Measurements from ENCODE around the gene IL21R.

The IL21R gene

DNA sequence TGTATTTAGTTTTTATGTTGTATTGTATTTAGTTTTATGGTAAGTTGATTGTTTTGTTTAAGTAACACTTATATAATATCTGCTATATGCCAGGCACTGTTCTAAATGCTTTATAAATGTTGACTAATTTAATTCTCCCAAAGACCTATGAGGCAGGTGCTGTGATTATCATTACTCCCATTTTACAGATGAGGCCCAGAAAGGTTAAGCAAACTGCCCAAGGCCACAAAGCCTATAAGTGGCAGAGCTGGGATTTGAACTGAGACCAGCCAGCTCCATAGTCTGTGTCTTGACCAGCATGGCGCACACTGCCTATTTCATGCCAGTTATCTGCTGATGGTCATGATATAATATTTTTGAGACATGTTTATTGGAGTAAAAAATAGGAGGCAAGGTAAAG lies 24.0 kb downstream of the IL21R start:
- Histone ChIP-seq H3K27me3 (replicated peaks) (no peaks in the 10 kb centered on the region), H3K4me3 (ENCODE audit: low read depth, low read length) (no peak overlapping the region), H3K27ac (no peak overlapping the region), H3K36me3 (replicated peaks) (no peaks in the 10 kb centered on the region)
- in situ Hi-C loops (cut with HindIII; ENCODE audit: low pct_ligation_motif_present, low sequenced_read_pairs), result no loop called here
- DNase-seq, result no peak
- TF ChIP-seq, protein P1, sequence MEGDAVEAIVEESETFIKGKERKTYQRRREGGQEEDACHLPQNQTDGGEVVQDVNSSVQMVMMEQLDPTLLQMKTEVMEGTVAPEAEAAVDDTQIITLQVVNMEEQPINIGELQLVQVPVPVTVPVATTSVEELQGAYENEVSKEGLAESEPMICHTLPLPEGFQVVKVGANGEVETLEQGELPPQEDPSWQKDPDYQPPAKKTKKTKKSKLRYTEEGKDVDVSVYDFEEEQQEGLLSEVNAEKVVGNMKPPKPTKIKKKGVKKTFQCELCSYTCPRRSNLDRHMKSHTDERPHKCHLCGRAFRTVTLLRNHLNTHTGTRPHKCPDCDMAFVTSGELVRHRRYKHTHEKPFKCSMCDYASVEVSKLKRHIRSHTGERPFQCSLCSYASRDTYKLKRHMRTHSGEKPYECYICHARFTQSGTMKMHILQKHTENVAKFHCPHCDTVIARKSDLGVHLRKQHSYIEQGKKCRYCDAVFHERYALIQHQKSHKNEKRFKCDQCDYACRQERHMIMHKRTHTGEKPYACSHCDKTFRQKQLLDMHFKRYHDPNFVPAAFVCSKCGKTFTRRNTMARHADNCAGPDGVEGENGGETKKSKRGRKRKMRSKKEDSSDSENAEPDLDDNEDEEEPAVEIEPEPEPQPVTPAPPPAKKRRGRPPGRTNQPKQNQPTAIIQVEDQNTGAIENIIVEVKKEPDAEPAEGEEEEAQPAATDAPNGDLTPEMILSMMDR (IDR thresholded peaks at IDR 0.05; ENCODE audit: low read depth, low read length, missing control alignments), result no peak

DNA sequence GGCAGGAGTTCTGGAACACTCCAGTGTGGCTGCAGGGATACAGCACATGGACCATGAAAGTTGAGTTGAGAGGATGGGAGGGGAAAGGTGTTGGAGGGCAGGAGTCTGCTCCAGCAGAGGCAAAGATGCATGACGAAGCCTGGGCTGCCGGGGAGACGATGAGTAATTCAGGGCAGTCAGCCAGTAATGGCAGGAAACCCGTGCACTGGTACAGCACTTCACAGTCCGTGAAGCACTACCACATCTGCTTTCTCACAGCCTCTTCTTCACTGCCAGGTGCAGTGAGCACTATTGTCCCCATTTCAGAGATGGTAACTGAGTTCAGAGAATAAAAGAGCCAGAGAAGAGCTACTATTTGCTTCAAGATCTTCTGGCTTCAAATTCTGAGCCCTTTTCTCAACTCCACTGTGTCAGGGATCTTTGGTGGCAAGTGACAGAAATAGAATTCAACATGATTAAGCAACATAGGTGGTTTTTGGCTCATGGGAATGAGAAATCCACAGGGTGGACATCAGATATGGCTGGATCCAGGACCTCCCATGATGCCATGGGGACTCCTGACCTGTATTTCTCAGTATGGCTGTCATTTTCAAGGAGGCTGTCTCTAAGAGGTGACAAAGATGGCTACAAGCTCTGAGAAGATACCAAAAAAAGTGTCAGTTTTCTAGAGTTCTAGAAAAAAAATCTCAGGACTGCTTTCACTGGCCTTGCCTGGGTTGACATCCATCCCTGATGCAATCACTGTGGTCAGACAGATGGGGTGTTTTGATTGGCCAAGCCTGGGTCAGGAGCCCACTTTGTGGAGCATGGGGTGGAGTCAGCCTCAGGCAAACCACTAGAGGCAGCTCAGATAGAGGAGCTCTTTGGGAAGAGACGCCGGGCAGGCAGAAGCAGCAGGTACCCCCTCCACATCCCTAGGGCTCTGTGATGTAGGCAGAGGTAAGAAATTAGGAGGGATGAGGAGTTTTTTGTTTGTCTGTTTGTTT lies 24.7 kb downstream of the IL21R start:
- DNase-seq, result peak; percentile 92
- TF ChIP-seq, protein P1 (IDR thresholded peaks at IDR 0.05; ENCODE audit: low read depth, low read length, missing control alignments), result peak; percentile 57
- H3K27me3 ChIP-seq (replicated peaks), result no peaks in the 10 kb centered on the region
- H3K36me3 ChIP-seq (replicated peaks), result no peaks in the 10 kb centered on the region
- peak overlapping the region; percentile 58 for H3K27ac ChIP-seq
- in situ Hi-C loops (cut with HindIII; ENCODE audit: low pct_ligation_motif_present, low sequenced_read_pairs), result no loop called here
- peak overlapping the region; percentile 29 for H3K4me3 ChIP-seq (ENCODE audit: low read depth, low read length)

DNA sequence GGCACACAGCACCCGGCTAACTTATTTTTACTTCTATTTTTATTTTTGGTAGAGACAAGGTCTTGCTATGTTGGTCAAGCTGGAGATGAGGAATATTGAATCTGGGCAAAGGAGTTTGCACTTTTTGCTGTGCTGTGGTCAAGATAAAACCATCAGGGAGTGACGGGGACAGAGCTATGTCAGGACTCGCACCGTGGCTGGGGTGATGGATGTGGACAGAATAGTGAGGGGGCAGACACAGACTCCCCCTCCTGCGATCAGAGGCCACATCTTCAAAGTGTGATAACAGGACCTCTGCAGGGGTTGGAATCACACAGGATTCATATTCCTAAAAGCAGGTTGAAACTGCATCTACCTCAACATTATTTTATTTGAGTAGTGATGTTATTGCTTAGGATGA lies 25.6 kb downstream of the IL21R start:
- H3K36me3 ChIP-seq (replicated peaks), result no peaks in the 10 kb centered on the region
- H3K27me3 ChIP-seq (replicated peaks), result no peaks in the 10 kb centered on the region
- TF ChIP-seq, protein P1 (IDR thresholded peaks at IDR 0.05; ENCODE audit: low read depth, low read length, missing control alignments), result no peak
- H3K27ac ChIP-seq, result no peak overlapping the region
- DNase-seq, result no peak
- H3K4me3 ChIP-seq (ENCODE audit: low read depth, low read length), result peak overlapping the region; percentile 29
- in situ Hi-C loops (cut with HindIII; ENCODE audit: low pct_ligation_motif_present, low sequenced_read_pairs), result no loop called here

DNA sequence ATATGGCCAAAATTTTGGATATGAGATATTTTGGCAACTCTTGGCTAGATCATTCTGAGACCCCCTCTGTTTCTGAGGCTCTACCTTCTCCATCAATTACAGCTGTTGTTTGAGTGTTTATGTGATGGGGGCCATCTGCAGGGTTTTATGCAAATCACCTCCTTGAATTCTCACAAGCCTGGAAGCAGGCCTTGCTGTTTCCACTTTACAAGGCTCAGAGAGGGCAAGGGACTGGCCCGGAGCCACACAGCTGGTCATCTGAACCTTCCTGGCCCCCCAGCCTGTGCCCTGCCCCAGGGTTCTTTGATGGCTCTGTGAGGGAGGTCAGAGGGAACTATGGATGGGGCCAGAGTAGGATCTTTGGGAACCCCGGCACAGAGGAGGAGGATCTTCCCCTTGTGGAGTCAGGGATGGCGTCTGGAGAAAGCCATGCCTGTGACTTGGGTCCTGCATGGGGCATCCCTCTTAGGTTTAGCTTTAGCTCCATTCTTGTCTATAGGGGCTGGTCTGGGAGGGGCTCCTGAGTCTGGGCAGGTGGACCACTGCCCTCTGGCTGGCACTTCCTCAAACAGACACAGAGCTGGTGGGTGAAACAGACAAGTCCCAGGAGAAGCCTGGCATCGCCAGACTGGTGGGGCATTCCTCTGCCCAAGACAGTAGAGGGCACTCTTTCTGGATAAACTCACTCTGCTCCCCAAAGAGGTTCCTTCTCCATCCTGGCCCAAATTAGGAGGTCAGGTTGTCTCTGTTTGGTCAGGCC lies 26.2 kb downstream of the IL21R start:
- no peaks in the 10 kb centered on the region for H3K36me3 ChIP-seq (replicated peaks)
- no peak overlapping the region for H3K27ac ChIP-seq
- DNase-seq, result no peak
- in situ Hi-C loops (cut with HindIII; ENCODE audit: low pct_ligation_motif_present, low sequenced_read_pairs), result no loop called here
- no peak overlapping the region for H3K4me3 ChIP-seq (ENCODE audit: low read depth, low read length)
- H3K27me3 ChIP-seq (replicated peaks), result no peaks in the 10 kb centered on the region
- TF ChIP-seq, protein P1 (IDR thresholded peaks at IDR 0.05; ENCODE audit: low read depth, low read length, missing control alignments), result peak; percentile 38

DNA sequence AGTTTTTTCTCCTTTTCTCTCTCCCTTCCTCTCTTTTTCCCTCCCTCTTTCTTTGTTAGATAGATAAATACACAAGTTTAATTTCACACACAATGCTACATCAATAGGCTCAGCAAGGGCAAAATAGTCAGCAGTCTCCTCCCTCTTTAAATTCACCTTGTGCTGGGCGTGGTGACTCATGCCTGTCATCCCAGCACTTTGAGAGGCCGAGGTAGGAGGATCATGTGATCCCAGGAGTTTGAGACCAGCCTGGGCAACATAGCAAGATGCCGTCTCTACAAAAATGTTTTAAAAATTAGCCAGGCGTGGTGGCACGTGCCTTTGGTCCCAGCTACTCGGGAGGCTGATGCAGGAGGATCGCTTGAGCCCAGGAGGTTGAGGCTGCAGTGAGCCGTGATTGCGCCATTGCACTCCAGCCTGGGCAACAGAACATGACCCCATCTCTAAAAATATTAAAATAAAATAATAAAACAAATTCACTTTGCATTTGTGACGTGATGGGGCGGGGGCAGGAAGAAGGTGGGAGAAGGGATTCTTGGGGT lies 27.4 kb downstream of the IL21R start:
- H3K27me3 ChIP-seq (replicated peaks), result no peaks in the 10 kb centered on the region
- TF ChIP-seq, protein P1 (IDR thresholded peaks at IDR 0.05; ENCODE audit: low read depth, low read length, missing control alignments), result no peak
- H3K27ac ChIP-seq, result no peak overlapping the region
- no peak overlapping the region for H3K4me3 ChIP-seq (ENCODE audit: low read depth, low read length)
- in situ Hi-C loops (cut with HindIII; ENCODE audit: low pct_ligation_motif_present, low sequenced_read_pairs), result no loop called here
- no peaks in the 10 kb centered on the region for H3K36me3 ChIP-seq (replicated peaks)
- no peak for DNase-seq
